K562 (cell line): Measurements from ENCODE around the gene EZH2. TPM values are rescaled to one million over a fixed set of nuclear protein-coding genes. Genes with fewer than 3 reads are reported as not detected.
A peak's percentile ranks its signal among the peaks of the same experiment; 100 is the strongest.

Source experiments
- CEBPG ChIP-seq, 3 experiments: fragments of 200-800 bp in 1 of 3; sonication (Bioruptor generic) in 1 of 3; sonication (generic) in 1 of 3; formaldehyde crosslinking in 1 of 3; IDR thresholded peaks in 2 of 3; conservative IDR thresholded peaks in 1 of 3; 2 replicates each; pipeline versions ENCODE4 v1.6.1 to v1.8.0; 2016 to 2022; ENCODE audit warnings: missing compliant biosample characterization in 2 of 3, missing genetic modification characterization in 2 of 3, mild to moderate bottlenecking in 1 of 3, missing genetic modification reagents in 1 of 3
- MECOM ChIP-seq: fragments of 250-450 bp; sonication (Bioruptor Pico); IDR thresholded peaks from 2 replicates; pipeline ENCODE4 v1.8.0; 2022; ENCODE audit warnings: inconsistent platforms
- SUPT5H ChIP-seq: fragments of 450-650 bp; IDR thresholded peaks from 2 replicates; pipeline ENCODE4 v1.6.1; 2016
- U2AF2 ChIP-seq: fragments of 200-400 bp; formaldehyde crosslinking; optimal IDR thresholded peaks from 2 replicates; pipeline ENCODE3; 2017; ENCODE audit warnings: low read depth, mild to moderate bottlenecking, low read length
- polyA plus RNA-seq, 8 experiments: library from polyadenylated mRNA; depleted of rRNA in 4 of 8; stranded (reverse) in 5 of 8; unstranded in 3 of 8; fragments of >200 nt; fragmentation: Nextera tagmentation in 2 of 8; fragmentation: Illumina TruSeq in 1 of 8; extraction: Ambion mirVana in 2 of 8; extraction: Trizol in 1 of 8; gene quantifications; 2 replicates each; pipeline versions ENCODE4 v1.2.1 to v1.2.3, GENCODE V29; 2011 to 2014; ENCODE audit warnings: inconsistent platforms in 1 of 8, missing spikeins in 1 of 8
- total RNA-seq, 7 experiments: library from RNA; depleted of rRNA in 6 of 7; stranded (reverse); fragments of >200 nt in 6 of 7; fragmentation: Illumina TruSeq in 2 of 7; extraction: Trizol in 2 of 7; gene quantifications; 2 replicates each; pipeline versions ENCODE4 v1.2.1 to v1.2.3, GENCODE V29; 2011 to 2021; ENCODE audit warnings: low replicate concordance in 1 of 7
- TF ChIP-seq, protein P1 (sequence below): fragments of 250-450 bp; sonication (Bioruptor Pico); IDR thresholded peaks from 2 replicates; pipeline ENCODE4 v1.5.0; 2021
- TF ChIP-seq, protein P2 (sequence below): fragments of 250-450 bp; sonication (Bioruptor Pico); IDR thresholded peaks from 2 replicates; pipeline ENCODE4 v1.9.0; 2021; ENCODE audit warnings: mild to moderate bottlenecking
- TF ChIP-seq, protein P3 (sequence below): sonication (generic); formaldehyde crosslinking; IDR thresholded peaks from 2 replicates; pipeline ENCODE4 v1.9.0; 2022; ENCODE audit warnings: mild to moderate bottlenecking, missing genetic modification reagents
- TF ChIP-seq, protein P4 (sequence below): sonication (generic); formaldehyde crosslinking; IDR thresholded peaks from 2 replicates; pipeline ENCODE4 v1.8.0; 2022; ENCODE audit warnings: mild to moderate bottlenecking, missing genetic modification reagents, borderline replicate concordance

The EZH2 gene
- total and polyA plus RNA-seq, 9 of the 15 experiments (the other 6 are each of a cell fraction or from before 2014, with no cell fraction given) = 48.7 to 175 (median 98.6) TPM

DNA sequence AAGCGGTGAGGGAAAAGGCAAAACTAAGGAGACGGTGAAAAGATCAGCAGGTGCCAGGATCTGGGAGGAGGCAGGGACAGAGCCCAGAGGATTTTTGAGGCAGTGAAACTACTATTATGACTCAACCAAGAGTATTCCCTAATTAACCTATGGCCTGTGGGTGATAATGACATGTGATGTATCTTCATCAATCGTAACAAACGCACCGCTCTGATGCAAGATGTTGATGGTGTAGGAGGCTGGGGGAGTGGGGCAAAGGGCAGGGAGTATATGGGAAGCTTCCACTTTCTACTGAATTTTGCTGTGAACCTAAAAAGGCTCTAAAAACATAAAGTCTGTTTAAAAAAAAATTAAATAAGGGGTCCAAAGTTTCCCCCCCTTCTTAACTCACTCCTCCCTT is 25.5 kb upstream of the EZH2 start (continued):
- TF ChIP-seq, protein P1, sequence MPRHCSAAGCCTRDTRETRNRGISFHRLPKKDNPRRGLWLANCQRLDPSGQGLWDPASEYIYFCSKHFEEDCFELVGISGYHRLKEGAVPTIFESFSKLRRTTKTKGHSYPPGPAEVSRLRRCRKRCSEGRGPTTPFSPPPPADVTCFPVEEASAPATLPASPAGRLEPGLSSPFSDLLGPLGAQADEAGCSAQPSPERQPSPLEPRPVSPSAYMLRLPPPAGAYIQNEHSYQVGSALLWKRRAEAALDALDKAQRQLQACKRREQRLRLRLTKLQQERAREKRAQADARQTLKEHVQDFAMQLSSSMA = no peak
- no peak for TF ChIP-seq MECOM (CRISPR knock-in tag)
- no peak for TF ChIP-seq SUPT5H
- TF ChIP-seq U2AF2 = no peak
- no peak; the same call in 1 of the 2 replicates for TF ChIP-seq CEBPG (CRISPR knock-in tag; IDR thresholded peaks at IDR 0.05)
- peak in 1 of 2 experiments; percentile 70; a peak in 2 of 4 replicates for TF ChIP-seq CEBPG (tag; conservative IDR thresholded peaks at IDR 0.05 in 1 of 2, IDR thresholded peaks at IDR 0.05 in 1 of 2)
- TF ChIP-seq, protein P2, sequence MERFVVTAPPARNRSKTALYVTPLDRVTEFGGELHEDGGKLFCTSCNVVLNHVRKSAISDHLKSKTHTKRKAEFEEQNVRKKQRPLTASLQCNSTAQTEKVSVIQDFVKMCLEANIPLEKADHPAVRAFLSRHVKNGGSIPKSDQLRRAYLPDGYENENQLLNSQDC (CRISPR knock-in tag) = no peak
- TF ChIP-seq, protein P3, sequence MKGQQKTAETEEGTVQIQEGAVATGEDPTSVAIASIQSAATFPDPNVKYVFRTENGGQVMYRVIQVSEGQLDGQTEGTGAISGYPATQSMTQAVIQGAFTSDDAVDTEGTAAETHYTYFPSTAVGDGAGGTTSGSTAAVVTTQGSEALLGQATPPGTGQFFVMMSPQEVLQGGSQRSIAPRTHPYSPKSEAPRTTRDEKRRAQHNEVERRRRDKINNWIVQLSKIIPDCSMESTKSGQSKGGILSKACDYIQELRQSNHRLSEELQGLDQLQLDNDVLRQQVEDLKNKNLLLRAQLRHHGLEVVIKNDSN = no peak
- TF ChIP-seq, protein P4, sequence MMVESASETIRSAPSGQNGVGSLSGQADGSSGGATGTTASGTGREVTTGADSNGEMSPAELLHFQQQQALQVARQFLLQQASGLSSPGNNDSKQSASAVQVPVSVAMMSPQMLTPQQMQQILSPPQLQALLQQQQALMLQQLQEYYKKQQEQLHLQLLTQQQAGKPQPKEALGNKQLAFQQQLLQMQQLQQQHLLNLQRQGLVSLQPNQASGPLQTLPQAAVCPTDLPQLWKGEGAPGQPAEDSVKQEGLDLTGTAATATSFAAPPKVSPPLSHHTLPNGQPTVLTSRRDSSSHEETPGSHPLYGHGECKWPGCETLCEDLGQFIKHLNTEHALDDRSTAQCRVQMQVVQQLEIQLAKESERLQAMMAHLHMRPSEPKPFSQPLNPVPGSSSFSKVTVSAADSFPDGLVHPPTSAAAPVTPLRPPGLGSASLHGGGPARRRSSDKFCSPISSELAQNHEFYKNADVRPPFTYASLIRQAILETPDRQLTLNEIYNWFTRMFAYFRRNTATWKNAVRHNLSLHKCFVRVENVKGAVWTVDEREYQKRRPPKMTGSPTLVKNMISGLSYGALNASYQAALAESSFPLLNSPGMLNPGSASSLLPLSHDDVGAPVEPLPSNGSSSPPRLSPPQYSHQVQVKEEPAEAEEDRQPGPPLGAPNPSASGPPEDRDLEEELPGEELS = no peak
